Colonic mucosa (tissue), 4 donors: ENCODE results near the gene NACA. TPM values are rescaled to one million over a fixed set of nuclear protein-coding genes. Genes with fewer than 3 reads are reported as not detected.
"Not testable (repeated sequence)": the region's sequence is repeated elsewhere in the genome, so short reads cannot be mapped to it uniquely, and the experiment has no call there.

ENCODE experiments used
- DNase-seq: peaks from one replicate; pipeline ENCODE4 v3.0.0-alpha.2; 2020
- H3K27ac ChIP-seq: fragments of 200-600 bp; one replicate; pipeline ENCODE4 v1.8.0; 2021
- H3K27me3 ChIP-seq: fragments of 200-600 bp; one replicate; pipeline ENCODE4 v1.8.0; 2021
- H3K36me3 ChIP-seq: fragments of 200-600 bp; one replicate; pipeline ENCODE4 v1.8.0; 2021
- H3K4me1 ChIP-seq: fragments of 200-600 bp; one replicate; pipeline ENCODE4 v1.8.0; 2021; ENCODE audit warnings: mild to moderate bottlenecking
- H3K4me3 ChIP-seq: fragments of 200-600 bp; one replicate; pipeline ENCODE4 v1.8.0; 2021
- H3K9ac ChIP-seq, 2 donors: one replicate each; pipeline ENCODE4 v1.7.0; 2013; ENCODE audit warnings: control low read depth in 2 of 2, low read depth in 2 of 2, low read length in 2 of 2
- H3K9me3 ChIP-seq: fragments of 200-600 bp; one replicate; pipeline ENCODE4 v1.8.0; 2021
- intact Hi-C: fragments of 100-400 bp; cut with DNase I; formaldehyde crosslinking; loops from one replicate; pipeline ENCODE4 v1.14.1; 2022
- total RNA-seq, 2 donors: library from RNA; stranded (reverse); fragmentation: NEBNext Ultra II Directional in 1 of 2; extraction: Animal tissue kit (Norgen Biotek cat#: 25700) in 1 of 2; gene quantifications; one replicate each; pipeline ENCODE4 v1.2.1, GENCODE V29; 2021
- TF ChIP-seq, protein P1 (sequence below): fragments of 200-600 bp; IDR thresholded peaks from one replicate; pipeline ENCODE4 v1.8.0; 2022; ENCODE audit warnings: antibody characterized with exemption, mild to moderate bottlenecking
- donor health status: healthy.
- donor health status: DM: no; HTN: no; CAD: no.
- donor health status: DM: no; HTN: no; CAD: no.

The NACA gene
- total RNA-seq, 2 donors from 2014 or later: 622 to 763 TPM

DNA sequence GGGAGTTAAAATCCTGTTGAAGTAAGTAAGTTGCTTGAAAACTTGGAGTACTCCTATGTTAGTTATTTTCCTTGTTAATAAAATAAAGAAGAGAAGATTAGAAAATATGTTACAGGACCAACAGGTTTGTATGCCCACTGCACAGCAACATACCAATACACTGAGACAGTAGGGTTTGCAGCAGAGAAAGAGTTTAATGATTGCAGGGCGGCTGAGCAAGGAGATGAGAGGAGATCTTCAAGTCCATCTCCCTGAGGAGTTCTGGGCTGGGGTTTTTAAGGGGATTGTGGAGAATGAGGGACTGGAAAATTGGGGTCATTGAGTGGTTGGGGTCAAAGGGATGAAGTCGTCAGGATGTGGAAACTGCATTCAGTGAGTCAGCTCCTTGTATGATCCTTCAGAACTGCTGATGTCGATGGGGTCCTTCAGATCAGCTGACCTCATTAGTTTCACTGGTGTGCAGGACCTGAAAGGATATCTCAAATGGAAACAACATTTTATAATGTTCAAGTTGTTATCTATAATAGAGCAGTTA is 33.7 kb upstream of the NACA start:
- TF ChIP-seq, protein P1, sequence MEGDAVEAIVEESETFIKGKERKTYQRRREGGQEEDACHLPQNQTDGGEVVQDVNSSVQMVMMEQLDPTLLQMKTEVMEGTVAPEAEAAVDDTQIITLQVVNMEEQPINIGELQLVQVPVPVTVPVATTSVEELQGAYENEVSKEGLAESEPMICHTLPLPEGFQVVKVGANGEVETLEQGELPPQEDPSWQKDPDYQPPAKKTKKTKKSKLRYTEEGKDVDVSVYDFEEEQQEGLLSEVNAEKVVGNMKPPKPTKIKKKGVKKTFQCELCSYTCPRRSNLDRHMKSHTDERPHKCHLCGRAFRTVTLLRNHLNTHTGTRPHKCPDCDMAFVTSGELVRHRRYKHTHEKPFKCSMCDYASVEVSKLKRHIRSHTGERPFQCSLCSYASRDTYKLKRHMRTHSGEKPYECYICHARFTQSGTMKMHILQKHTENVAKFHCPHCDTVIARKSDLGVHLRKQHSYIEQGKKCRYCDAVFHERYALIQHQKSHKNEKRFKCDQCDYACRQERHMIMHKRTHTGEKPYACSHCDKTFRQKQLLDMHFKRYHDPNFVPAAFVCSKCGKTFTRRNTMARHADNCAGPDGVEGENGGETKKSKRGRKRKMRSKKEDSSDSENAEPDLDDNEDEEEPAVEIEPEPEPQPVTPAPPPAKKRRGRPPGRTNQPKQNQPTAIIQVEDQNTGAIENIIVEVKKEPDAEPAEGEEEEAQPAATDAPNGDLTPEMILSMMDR: no peak
- H3K27ac ChIP-seq: no peak overlapping the region

GRCh38 chr12:56757971-56758370 is 32.9 kb upstream of the NACA start:
- intact Hi-C loops: loop anchor here (2.0 to 5.0 kb wide), 2 partner anchors 229 to 244 kb away; no protein-coding TSS in a partner anchor
- H3K4me1 ChIP-seq, H3K36me3 ChIP-seq, H3K4me3 ChIP-seq, H3K27me3 ChIP-seq, DNase-seq, H3K9me3 ChIP-seq, H3K27ac ChIP-seq, H3K9ac ChIP-seq: not testable (repeated sequence)

More for the DNA sequence above, 33.7 kb upstream of the NACA start:
- Histone ChIP-seq H3K9me3 (no peaks in the 10 kb centered on the region), H3K4me3 (no peak overlapping the region), H3K9ac (no peak overlapping the region), H3K36me3 (no peaks in the 10 kb centered on the region), H3K27me3 (no peaks in the 10 kb centered on the region), H3K4me1 (no peaks in the 10 kb centered on the region)
- intact Hi-C loops: loop anchor here (2.0 to 5.0 kb wide), 2 partner anchors 228 to 244 kb away; no protein-coding TSS in a partner anchor
- DNase-seq: no peak

DNA sequence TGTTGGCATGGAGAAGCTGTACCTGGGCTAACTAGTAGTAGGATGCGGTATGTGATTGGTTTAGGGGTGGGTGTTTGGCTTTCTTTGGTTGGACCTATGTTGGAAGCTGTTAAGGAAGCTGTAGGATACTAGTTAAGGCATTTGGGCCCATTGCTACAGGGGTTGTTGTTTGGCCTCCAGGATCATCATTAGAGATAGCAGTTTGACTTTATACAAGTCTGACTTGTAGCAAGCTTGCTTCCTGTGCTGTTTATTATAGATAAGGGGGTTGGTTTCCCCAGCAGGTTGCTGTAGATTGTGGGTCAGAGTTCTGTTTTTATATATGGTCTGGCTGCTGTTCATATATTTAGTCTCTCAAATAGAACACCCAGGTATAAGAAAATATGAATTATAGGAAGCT is 28.5 kb upstream of the NACA start:
- no peak overlapping the region for H3K27ac ChIP-seq
- H3K9me3 ChIP-seq: no peaks in the 10 kb centered on the region
- H3K27me3 ChIP-seq: no peaks in the 10 kb centered on the region
- DNase-seq: no peak
- no peak overlapping the region for H3K4me3 ChIP-seq
- TF ChIP-seq, protein P1: no peak
- intact Hi-C loops: no loop called here
- no peak overlapping the region for H3K9ac ChIP-seq
- no peaks in the 10 kb centered on the region for H3K36me3 ChIP-seq
- no peaks in the 10 kb centered on the region for H3K4me1 ChIP-seq

GRCh38 chr12:56751712-56752598 is 26.9 kb upstream of the NACA start, which contains the start of gene PRIM1:
PRIM1 (minus strand) TSS chr12:56752323; CDS start chr12:56752298, 25 bp downstream.
- Histone ChIP-seq H3K4me1 (no peaks in the 10 kb centered on the region), H3K27ac (peak within 1 kb of the TSS; percentile 74), H3K4me3 (peak within 1 kb of the TSS; percentile 57), H3K9ac (peak within 1 kb of the TSS; percentile 65 to 78), H3K9me3 (no peaks in the 10 kb centered on the region), H3K36me3 (no peaks in the 10 kb centered on the region), H3K27me3 (no peaks in the 10 kb centered on the region)
- intact Hi-C loops: no loop called here
- DNase-seq: peak; percentile 89
- TF ChIP-seq, protein P1: peak; percentile 16

GRCh38 chr12:56750596-56750995 is 25.5 kb upstream of the NACA start:
- not testable (repeated sequence) for H3K27ac ChIP-seq, H3K4me3 ChIP-seq

DNA sequence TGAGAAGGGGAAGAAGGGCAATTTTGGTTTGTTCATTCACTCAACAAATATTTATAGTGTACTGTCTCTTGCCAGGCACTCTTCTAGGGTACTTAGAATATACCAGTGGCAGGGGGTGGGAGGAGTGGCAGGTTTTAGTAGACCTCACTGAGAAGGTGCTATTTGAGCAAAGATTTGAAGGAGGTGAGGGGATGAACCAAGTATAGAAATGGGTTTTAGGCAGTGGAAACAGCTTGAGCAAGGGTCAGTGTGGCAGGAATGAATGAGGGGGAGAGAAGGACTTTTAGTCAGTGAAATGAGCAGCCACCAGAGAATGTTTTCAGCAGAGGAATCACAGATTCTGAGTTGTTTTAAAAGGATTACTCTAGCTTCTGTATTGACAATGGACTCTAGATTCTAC is 24.8 kb upstream of the NACA start:
- intact Hi-C loops: no loop called here
- DNase-seq: no peak
- H3K36me3 ChIP-seq: no peaks in the 10 kb centered on the region
- no peaks in the 10 kb centered on the region for H3K27me3 ChIP-seq
- no peak overlapping the region for H3K27ac ChIP-seq
- H3K9me3 ChIP-seq: no peaks in the 10 kb centered on the region
- no peaks in the 10 kb centered on the region for H3K4me1 ChIP-seq
- H3K9ac ChIP-seq: no peak overlapping the region
- TF ChIP-seq, protein P1: no peak
- H3K4me3 ChIP-seq: no peak overlapping the region

More at GRCh38 chr12:56750596-56750995, 25.5 kb upstream of the NACA start:
- intact Hi-C loops, H3K9me3 ChIP-seq, DNase-seq, H3K9ac ChIP-seq, H3K27me3 ChIP-seq, H3K36me3 ChIP-seq, H3K4me1 ChIP-seq: not testable (repeated sequence)
